Esophagus mucosa (tissue), 1 donor: ENCODE data around the gene GRK5. TPM values are rescaled to one million over a fixed set of nuclear protein-coding genes. Genes with fewer than 3 reads are reported as not detected.

Experiments
- ATAC-seq: fragments of 200-7000 bp; cut with Tn5 transposase; one replicate; pipeline ENCODE4 v1.9.1; 2020
- total RNA-seq: library from RNA; stranded (reverse); gene quantifications from one replicate; pipeline ENCODE4 v1.2.4, GENCODE V29; 2023
- donor health status: DM: yes; HTN: yes; CAD: no.

Gene GRK5
- total RNA-seq, 1 donor from 2014 or later = 3.7 TPM

DNA sequence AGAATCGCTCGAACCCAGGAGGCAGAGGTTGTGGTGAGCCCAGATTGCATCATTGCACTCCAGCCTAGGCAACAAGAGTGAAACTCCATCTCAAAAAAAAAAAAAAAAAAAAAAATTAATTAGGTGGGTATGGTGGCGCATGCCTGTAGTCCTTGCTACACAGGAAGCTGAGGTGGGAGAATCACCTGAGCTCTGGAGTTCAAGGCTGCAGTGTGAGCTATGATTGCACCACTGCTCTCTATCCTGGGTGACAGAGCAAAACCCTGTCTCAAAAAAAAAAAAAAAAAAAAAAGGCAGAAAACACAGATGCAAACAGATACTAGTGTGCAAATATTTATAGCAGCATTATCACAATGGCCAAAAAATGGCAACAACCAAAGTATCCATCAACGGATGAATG, 200.7 kb downstream of the GRK5 start:
- no peak for ATAC-seq

DNA sequence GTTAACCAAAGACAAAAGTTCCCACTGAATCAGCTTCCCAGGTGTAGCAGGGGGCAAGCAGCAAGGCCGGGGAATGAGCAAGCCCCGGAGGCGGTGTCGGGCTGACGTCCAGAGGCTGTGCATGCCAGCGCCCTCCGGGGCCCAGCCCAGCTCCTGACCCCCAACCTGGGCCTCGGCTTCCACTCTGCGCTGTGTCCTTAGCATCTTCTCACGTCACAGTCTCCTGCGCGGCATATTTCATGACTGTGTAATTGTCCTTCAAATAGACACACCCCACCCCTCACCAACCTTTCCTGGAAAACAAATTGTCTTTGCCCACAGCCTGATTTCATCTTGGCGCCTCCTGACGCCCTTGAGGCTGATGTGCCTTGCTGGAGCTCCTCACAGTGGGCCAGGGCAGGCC, 201.6 kb downstream of the GRK5 start:
- ATAC-seq = peak; percentile 28

GRCh38 chr10:119409385-119409784, 202.0 kb downstream of the GRK5 start:
- no peak for ATAC-seq

- ATAC-seq = peak; percentile 36
These were observed 202.5 kb downstream of the GRK5 start for GRCh38 chr10:119409906-119410305.

GRCh38 chr10:119410361-119411116, 203.2 kb downstream of the GRK5 start:
- ATAC-seq = no peak

GRCh38 chr10:119412244-119413092, 205.1 kb downstream of the GRK5 start:
- ATAC-seq = no peak

GRCh38 chr10:119413093-119413453, 205.7 kb downstream of the GRK5 start:
- no peak for ATAC-seq

DNA sequence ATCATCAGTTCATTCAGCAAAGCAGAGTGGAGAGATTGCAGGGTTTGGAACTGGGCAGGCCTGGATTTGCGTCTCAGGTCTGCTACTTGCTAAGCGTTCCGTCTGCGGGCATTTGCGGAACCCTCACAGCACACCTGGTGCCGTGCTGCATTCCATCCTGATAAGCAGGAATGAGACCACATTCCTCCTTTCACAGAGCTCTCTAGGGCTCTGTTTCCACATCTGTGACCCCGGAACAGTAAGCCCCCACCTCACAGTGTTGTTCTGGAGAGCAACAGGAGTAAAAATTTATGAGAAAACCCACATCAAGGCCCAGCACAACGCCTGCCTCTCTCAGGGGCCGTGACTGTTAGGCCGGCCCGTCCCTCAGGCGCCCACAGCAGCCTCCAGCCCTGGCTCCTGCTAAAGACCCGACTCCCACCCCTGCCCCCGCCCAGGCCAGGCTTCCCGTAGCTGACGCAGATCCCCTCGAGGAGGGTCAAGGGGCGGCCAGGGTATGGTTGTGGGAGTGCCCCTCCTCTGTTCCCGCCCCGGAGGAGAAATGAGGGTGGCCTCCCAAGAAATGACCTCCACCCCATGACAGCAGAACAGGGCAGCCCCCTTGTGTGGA, 206.2 kb downstream of the GRK5 start:
- ATAC-seq = no peak

DNA sequence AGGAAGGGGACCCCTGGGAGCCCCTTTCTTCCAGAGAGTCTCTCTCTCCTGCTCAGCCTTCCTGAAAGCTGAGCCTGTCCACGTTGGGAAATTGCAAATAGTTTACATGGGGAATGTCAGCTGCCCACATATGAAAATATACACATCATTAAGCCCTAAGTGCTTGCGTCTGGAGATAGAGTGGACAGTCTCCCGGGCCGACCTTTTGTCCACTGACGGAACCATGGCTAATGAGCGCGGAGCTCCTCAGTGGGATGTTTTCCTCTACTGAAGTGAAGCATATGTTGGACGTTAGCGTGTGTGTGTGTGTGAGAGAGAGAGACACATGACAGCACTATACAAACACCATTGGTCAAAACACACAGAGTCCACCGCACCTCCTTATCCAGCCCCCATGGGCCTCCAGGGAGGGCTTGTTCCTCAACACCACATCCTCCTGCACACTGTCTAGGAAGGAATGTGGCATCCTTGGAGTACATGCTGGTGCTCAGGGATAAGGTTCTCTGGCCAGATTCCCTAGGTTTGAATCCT, 206.8 kb downstream of the GRK5 start:
- ATAC-seq = no peak

DNA sequence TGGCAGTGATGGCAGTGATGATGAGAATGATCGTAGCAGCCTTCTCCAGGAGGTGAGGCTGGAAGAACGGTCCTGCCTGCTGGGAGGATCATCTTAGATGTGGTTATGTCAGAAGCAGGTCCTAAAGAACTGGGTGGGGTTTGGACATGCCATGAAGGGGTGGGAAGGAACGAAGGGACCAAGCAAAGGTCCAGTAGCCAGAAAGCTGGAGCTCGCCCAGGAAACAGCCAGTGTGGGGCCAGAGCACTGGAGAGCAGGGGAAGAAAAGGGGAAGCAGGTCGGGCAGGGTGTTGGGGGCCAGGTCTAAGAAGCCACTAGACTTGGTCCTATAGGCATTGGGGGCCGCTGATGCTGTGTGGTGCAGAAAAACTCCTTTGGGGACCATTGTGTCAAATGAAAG, 207.8 kb downstream of the GRK5 start:
- no peak for ATAC-seq

GRCh38 chr10:119415536-119416503, 208.4 kb downstream of the GRK5 start:
- ATAC-seq = no peak

- ATAC-seq = peak; percentile 71
These were observed 209.5 kb downstream of the GRK5 start for GRCh38 chr10:119416855-119417254.

GRCh38 chr10:119417852-119418251, 210.5 kb downstream of the GRK5 start:
- no peak for ATAC-seq

GRCh38 chr10:119418362-119418761, 211.0 kb downstream of the GRK5 start:
- no peak for ATAC-seq

DNA sequence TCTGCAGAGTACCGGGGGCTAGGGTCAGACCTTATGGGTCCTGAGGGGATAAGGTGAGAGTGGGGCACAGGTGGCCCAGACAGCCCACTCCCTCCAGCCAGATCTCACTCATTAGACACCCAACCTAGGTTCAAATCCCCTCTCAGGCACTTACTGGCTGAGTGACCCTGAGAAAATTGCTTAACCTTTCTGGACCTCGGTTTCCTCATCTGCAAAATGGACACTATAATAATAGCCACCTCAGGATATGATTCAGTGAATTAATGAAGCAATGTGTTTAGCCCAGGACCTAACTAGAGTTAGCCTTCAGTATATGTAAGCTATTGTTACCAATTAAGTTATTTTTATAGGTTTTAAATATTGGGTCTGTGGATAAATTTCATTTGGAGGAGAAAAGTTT, 212.6 kb downstream of the GRK5 start:
- ATAC-seq = no peak

GRCh38 chr10:119420950-119421875, 213.8 kb downstream of the GRK5 start:
- ATAC-seq = no peak

DNA sequence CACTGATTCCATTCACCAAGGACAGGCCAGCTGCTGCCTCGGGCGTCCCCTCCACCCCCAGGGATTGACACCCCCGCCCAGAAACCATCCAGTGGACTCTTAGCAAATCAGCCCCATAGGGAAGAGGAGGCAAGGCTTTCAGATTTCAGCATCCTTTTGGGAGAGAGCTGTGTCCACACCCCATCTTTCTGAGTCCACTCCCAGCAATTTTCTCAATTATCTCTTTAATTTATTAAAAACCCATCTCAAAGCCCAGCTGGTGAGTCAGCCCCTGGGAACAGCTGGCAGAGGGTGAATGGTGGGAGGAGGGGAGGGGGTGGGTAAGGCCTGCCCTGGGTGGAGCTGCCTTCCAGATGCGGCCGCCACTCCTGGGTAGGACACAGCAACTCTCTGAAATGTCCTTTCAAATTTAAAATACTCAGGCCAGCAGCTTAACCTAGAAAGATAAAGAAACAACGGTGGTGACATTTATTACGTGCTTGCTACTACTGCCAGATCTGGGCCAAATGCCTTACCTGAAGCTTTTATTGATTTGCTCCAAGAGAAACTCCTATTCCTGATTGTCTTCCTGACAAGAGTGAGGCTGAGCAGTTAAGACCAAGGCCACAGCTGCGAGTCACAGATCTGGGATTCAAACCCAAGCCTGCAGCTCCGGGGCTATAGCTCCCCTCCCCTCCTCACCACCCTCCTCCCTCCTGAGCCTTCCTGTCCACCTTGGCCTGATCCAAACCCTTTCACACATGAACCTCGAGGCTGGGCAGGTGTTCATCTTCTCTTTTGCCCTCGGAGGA, 214.7 kb downstream of the GRK5 start:
- no peak for ATAC-seq

- ATAC-seq = no peak
These were observed 215.5 kb downstream of the GRK5 start for GRCh38 chr10:119422682-119423509.
